OCI-LY7 (cell line): ENCODE measurements around the gene DNPH1. TPM values are rescaled to one million over a fixed set of nuclear protein-coding genes. Genes with fewer than 3 reads are reported as not detected.

Experiments used
- BruUV-seq: library from RNA; stranded (reverse); fragments of 400-500 nt; replicated peaks from 2 replicates; lab custom pipeline; 2021; lab: Mats Ljungman, UMichigan
- CTCF ChIA-PET: fragments of 300-600 bp; sonication (Branson Sonifier 250); formaldehyde crosslinking; loops from one replicate; lab custom pipeline; 2022; ENCODE audit warnings: antibody characterized with exemption; ENCODE audit not compliant: unreplicated experiment; lab: Charles Lee
- POLR2A ChIA-PET: fragments of 300-600 bp; sonication (Branson Sonifier 250); formaldehyde crosslinking; loops from one replicate; lab custom pipeline; 2022; ENCODE audit warnings: antibody characterized with exemption; lab: Charles Lee
- DNase-seq: peaks from one replicate; pipeline ENCODE4 v3.0.0-alpha.2; 2015; ENCODE audit warnings: low spot score
- H2AFZ ChIP-seq: fragments of 200-600 bp; sonication (generic), shearing (Covaris generic); 2 replicates; pipeline ENCODE4 v1.6.1; 2014; ENCODE audit warnings: mild to moderate bottlenecking, antibody characterized with exemption, low read length, moderate library complexity
- H3K27ac ChIP-seq: fragments of 200-600 bp; sonication (generic); 2 replicates; pipeline ENCODE4 v1.5.1; 2014; ENCODE audit warnings: mixed run types, low read depth, mild to moderate bottlenecking, moderate library complexity, low read length, inconsistent platforms; ENCODE audit not compliant: poor library complexity, severe bottlenecking
- H3K36me3 ChIP-seq: fragments of 200-600 bp; sonication (generic); 2 replicates; pipeline ENCODE4 v1.6.1; 2014; ENCODE audit warnings: mild to moderate bottlenecking, antibody characterized with exemption, low read length, moderate library complexity, mixed read lengths; ENCODE audit not compliant: insufficient read depth
- H3K4me1 ChIP-seq: fragments of 200-600 bp; sonication (generic); 2 replicates; pipeline ENCODE4 v1.5.1; 2014; ENCODE audit warnings: mild to moderate bottlenecking, low read length; ENCODE audit not compliant: insufficient read depth, poor library complexity, severe bottlenecking
- H3K4me2 ChIP-seq: fragments of 200-600 bp; sonication (generic); 2 replicates; pipeline ENCODE4 v1.6.1; 2014; ENCODE audit warnings: mild to moderate bottlenecking, low read length
- H3K4me3 ChIP-seq: fragments of 200-600 bp; sonication (generic); 2 replicates; pipeline ENCODE4 v1.5.1; 2014; ENCODE audit warnings: mild to moderate bottlenecking, low read depth, low read length; ENCODE audit not compliant: poor library complexity, severe bottlenecking
- H3K79me2 ChIP-seq: fragments of 200-600 bp; sonication (generic); 2 replicates; pipeline ENCODE4 v1.6.1; 2016; ENCODE audit warnings: low read depth, mild to moderate bottlenecking, low read length, moderate library complexity, mixed read lengths; ENCODE audit not compliant: insufficient read depth
- H3K9me2 ChIP-seq: fragments of 200-600 bp; sonication (generic); 2 replicates; pipeline ENCODE4 v1.6.1; 2016; ENCODE audit warnings: mild to moderate bottlenecking, low read length, mixed read lengths; ENCODE audit not compliant: insufficient read depth
- H3K9me3 ChIP-seq: fragments of 200-600 bp; sonication (generic); 2 replicates; pipeline ENCODE4 v1.6.1; 2014; ENCODE audit warnings: mild to moderate bottlenecking, mixed run types, low read length, mixed read lengths
- H4K20me1 ChIP-seq: fragments of 200-600 bp; sonication (generic); 2 replicates; pipeline ENCODE4 v1.6.1; 2014; ENCODE audit warnings: mild to moderate bottlenecking, antibody characterized with exemption, low read length, moderate library complexity, mixed read lengths; ENCODE audit not compliant: insufficient read depth
- CTCF ChIP-seq: fragments of 200-600 bp; sonication (generic); conservative IDR thresholded peaks from 2 replicates; pipeline ENCODE4 v1.5.1; 2014; ENCODE audit warnings: mild to moderate bottlenecking, antibody characterized with exemption, low read length, moderate library complexity, mixed read lengths
- EZH2phosphoT487 ChIP-seq: fragments of 200-600 bp; sonication (generic); IDR thresholded peaks from 2 replicates; pipeline ENCODE4 v1.6.1; 2018; ENCODE audit warnings: low read depth, borderline replicate concordance, mild to moderate bottlenecking, mixed run types, antibody characterized with exemption, low read length, moderate library complexity, mixed read lengths
- intact Hi-C: fragments of 100-400 bp; cut with micrococcal nuclease; formaldehyde crosslinking; loops from one replicate; pipeline ENCODE4 v1.10.0; 2022; ENCODE audit not compliant: unreplicated experiment
- total RNA-seq, 2 experiments: library from RNA; depleted of rRNA in 1 of 2; stranded (reverse); fragments of >200 nt in 1 of 2; shearing (Covaris generic) in 1 of 2; gene quantifications; 2 replicates each; pipeline ENCODE4 v1.2.3, GENCODE V29; 2014 to 2022

The DNPH1 gene
- total RNA-seq, 2 experiments from 2014 or later = 65.5 to 111 TPM

GRCh38 chr6:43235841-43236240, 6.6 kb upstream of the DNPH1 start:
- CTCF ChIA-PET = no interaction called here
- no peaks in the 10 kb centered on the region for H3K9me3 ChIP-seq
- H2AFZ ChIP-seq = no peak overlapping the region
- no peak for DNase-seq
- intact Hi-C loops = no loop called here
- no peaks in the 10 kb centered on the region for H3K79me2 ChIP-seq
- no peak overlapping the region for H3K4me2 ChIP-seq
- no peaks in the 10 kb centered on the region for H3K36me3 ChIP-seq
- no peaks in the 10 kb centered on the region for H3K4me1 ChIP-seq
- no peak for TF ChIP-seq EZH2phosphoT487
- no peak for TF ChIP-seq CTCF
- no peaks in the 10 kb centered on the region for H4K20me1 ChIP-seq
- no peaks in the 10 kb centered on the region for H3K9me2 ChIP-seq
- POLR2A ChIA-PET = interaction anchor here (0.6 kb wide), 1 partner anchor 332 kb away, joined by 3 read pairs; no protein-coding TSS in a partner anchor
- no TSS peak for BruUV-seq
- H3K4me3 ChIP-seq = no peak overlapping the region
- H3K27ac ChIP-seq = no peak overlapping the region

GRCh38 chr6:43231735-43232450, 2.6 kb upstream of the DNPH1 start:
- no peaks in the 10 kb centered on the region for H3K36me3 ChIP-seq

More at GRCh38 chr6:43231735-43232450, 2.6 kb upstream of the DNPH1 start:
- POLR2A ChIA-PET = no interaction called here
- Histone ChIP-seq H3K4me1 (peaks cover 19% of the 10 kb centered on the region), H3K27ac (no peak overlapping the region), H3K9me2 (no peaks in the 10 kb centered on the region), H3K9me3 (no peaks in the 10 kb centered on the region), H3K4me3 (no peak overlapping the region), H3K4me2 (no peak overlapping the region), H3K79me2 (no peaks in the 10 kb centered on the region; the same call in 1 of the 2 replicates), H4K20me1 (no peaks in the 10 kb centered on the region), H2AFZ (no peak overlapping the region)
- CTCF ChIA-PET = interaction anchor here (3.3 kb wide), 1 partner anchor 14 kb away, joined by 12 read pairs; no protein-coding TSS in a partner anchor
- no TSS peak for BruUV-seq
- intact Hi-C loops = no loop called here
- no peak for DNase-seq
- TF ChIP-seq EZH2phosphoT487 = no peak
- no peak for TF ChIP-seq CTCF
